ENCODE results near the gene BRD9. TPM values are rescaled to one million over a fixed set of nuclear protein-coding genes. Genes with fewer than 3 reads are reported as not detected.

BRD9 gene
- total and polyA plus RNA-seq, 9 of the 15 experiments (the other 6 are each of a cell fraction or from before 2014, with no cell fraction given): 2.4 to 68.7 (median 44.9) TPM

GRCh38 chr5:923281-923873 is 30.8 kb upstream of the BRD9 start (continued):
- no peak for TF ChIP-seq TARDBP (IDR thresholded peaks at IDR 0.05)
- peak; percentile 30; the same call in 1 of the 2 replicates for TF ChIP-seq ESRRA (IDR thresholded peaks at IDR 0.05; ENCODE audit: borderline replicate concordance, low read depth)
- 0 out of 4 replicates have a peak, but pooled peaks of 1 of the 2 experiments have one; percentile 11 for TF ChIP-seq NRF1 (conservative IDR thresholded peaks at IDR 0.05 in 1 of 2, IDR thresholded peaks at IDR 0.05 in 1 of 2)
- peak; percentile 26; the same call in 1 of the 2 replicates for TF ChIP-seq JUN (IDR thresholded peaks at IDR 0.05; ENCODE audit: borderline replicate concordance, low read depth, low read length)
- no peak for TF ChIP-seq JUN (CRISPR knock-in tag; IDR thresholded peaks at IDR 0.05; ENCODE audit: borderline replicate concordance)
- no peak for TF ChIP-seq E2F5 (CRISPR knock-in tag; IDR thresholded peaks at IDR 0.05)
- TF ChIP-seq ZFP1 (CRISPR knock-in tag; IDR thresholded peaks at IDR 0.05): no peak
- no peak for TF ChIP-seq RBM22 (IDR thresholded peaks at IDR 0.05; ENCODE audit: low read depth, low read length, poor library complexity, severe bottlenecking)
- no peak for TF ChIP-seq THAP12 (CRISPR knock-in tag; IDR thresholded peaks at IDR 0.05)
- peak; percentile 56 for TF ChIP-seq CTCFL (IDR thresholded peaks at IDR 0.05; ENCODE audit: borderline replicate concordance, insufficient read depth, low read depth, low read length, poor library complexity, severe bottlenecking)
- peak; percentile 96 for TF ChIP-seq STAG1 (CRISPR knock-in tag; IDR thresholded peaks at IDR 0.05; ENCODE audit: borderline replicate concordance)
- TF ChIP-seq TAL1 (IDR thresholded peaks at IDR 0.05): no peak
- no peak for TF ChIP-seq ARNT (IDR thresholded peaks at IDR 0.05)
- TF ChIP-seq HCFC1 (IDR thresholded peaks at IDR 0.05; ENCODE audit: low read depth, low read length): peak; percentile 44; the same call in 1 of the 2 replicates
- no peak for TF ChIP-seq ZNF76 (CRISPR knock-in tag; IDR thresholded peaks at IDR 0.05; ENCODE audit: borderline replicate concordance)
- TF ChIP-seq L3MBTL2 (IDR thresholded peaks at IDR 0.05): peak; percentile 20; the same call in 1 of the 2 replicates
- TF ChIP-seq HDAC1 (IDR thresholded peaks at IDR 0.05): no peak
- no peak for TF ChIP-seq CEBPG (CRISPR knock-in tag; IDR thresholded peaks at IDR 0.05)
- TF ChIP-seq CEBPG (tag; conservative IDR thresholded peaks at IDR 0.05 in 1 of 2, IDR thresholded peaks at IDR 0.05 in 1 of 2): no peak
- TF ChIP-seq ATF3 (IDR thresholded peaks at IDR 0.05): no peak
- TF ChIP-seq ATF3 (CRISPR knock-in tag; conservative IDR thresholded peaks at IDR 0.05): 0 out of 2 replicates have a peak, but pooled peaks have one; percentile 47
- TF ChIP-seq TEAD1 (CRISPR knock-in tag; IDR thresholded peaks at IDR 0.05): 0 out of 4 replicates have a peak, but pooled peaks of 1 of the 2 experiments have one; percentile 34
- TF ChIP-seq MAFK (IDR thresholded peaks at IDR 0.05; ENCODE audit: low read length): peak; percentile 55; the same call in 1 of the 2 replicates

Measured in K562 (cell line).